ENCODE data around the gene PRPF39. TPM values are rescaled to one million over a fixed set of nuclear protein-coding genes. Genes with fewer than 3 reads are reported as not detected.

PRPF39 gene
- total and polyA plus RNA-seq, 2 donors from 2014 or later, result 15.4 to 35.6 TPM

Other genes starting within 250 kb of the PRPF39 start
- gene KLHL28, start 122.2 kb upstream of the PRPF39 start, total RNA-seq, result 16.3 TPM
- 1.6 TPM for gene KLHL28, start 122.2 kb upstream of the PRPF39 start, polyA plus RNA-seq (ENCODE audit: insufficient read depth, low read depth, low replicate concordance)
- gene TOGARAM1, start 121.9 kb upstream of the PRPF39 start, total RNA-seq, result 25.6 TPM
- 9.5 TPM for gene TOGARAM1, start 121.9 kb upstream of the PRPF39 start, polyA plus RNA-seq (ENCODE audit: insufficient read depth, low read depth, low replicate concordance)
- 52.7 TPM for gene FKBP3, start 50.4 kb downstream of the PRPF39 start, total RNA-seq
- gene FKBP3, start 50.4 kb downstream of the PRPF39 start, polyA plus RNA-seq (ENCODE audit: insufficient read depth, low read depth, low replicate concordance), result 122 TPM
- gene FANCM, start 51.8 kb downstream of the PRPF39 start, total RNA-seq, result 6.4 TPM
- gene FANCM, start 51.8 kb downstream of the PRPF39 start, polyA plus RNA-seq (ENCODE audit: insufficient read depth, low read depth, low replicate concordance), result 2.6 TPM
- gene MIS18BP1, start 169.1 kb downstream of the PRPF39 start, total RNA-seq, result 17.9 TPM
- gene MIS18BP1, start 169.1 kb downstream of the PRPF39 start, polyA plus RNA-seq (ENCODE audit: insufficient read depth, low read depth, low replicate concordance), result 3.7 TPM